ENCODE measurements around the gene VPS50.
"Not testable (repeated sequence)": the region's sequence is repeated elsewhere in the genome, so short reads cannot be mapped to it uniquely, and the experiment has no call there.

Gene VPS50

GRCh38 chr7:93314449-93314848, 82.3 kb downstream of the VPS50 start:
- H3K4me1 ChIP-seq (ENCODE audit: control insufficient read depth, insufficient read depth, low read length) = no peaks in the 10 kb centered on the region
- H3K27me3 ChIP-seq (ENCODE audit: control insufficient read depth, insufficient read depth, low read length) = no peaks in the 10 kb centered on the region
- peaks cover 2% of the 10 kb centered on the region for H3K36me3 ChIP-seq (ENCODE audit: control insufficient read depth, insufficient read depth, low read length)
- no peak overlapping the region for H3K4me3 ChIP-seq (ENCODE audit: low read length)
- H3K9ac ChIP-seq (ENCODE audit: low read length) = no peak overlapping the region
- no peak overlapping the region for H3K27ac ChIP-seq (ENCODE audit: low read depth, low read length)

GRCh38 chr7:93315896-93316295, 83.7 kb downstream of the VPS50 start:
- Histone ChIP-seq H3K9ac (ENCODE audit: low read length) (no peak overlapping the region), H3K36me3 (ENCODE audit: control insufficient read depth, insufficient read depth, low read length) (peaks cover 6% of the 10 kb centered on the region), H3K27me3 (ENCODE audit: control insufficient read depth, insufficient read depth, low read length) (no peaks in the 10 kb centered on the region), H3K4me3 (ENCODE audit: low read length) (no peak overlapping the region), H3K4me1 (ENCODE audit: control insufficient read depth, insufficient read depth, low read length) (no peaks in the 10 kb centered on the region), H3K27ac (ENCODE audit: low read depth, low read length) (no peak overlapping the region)

GRCh38 chr7:93316730-93317129, 84.6 kb downstream of the VPS50 start:
- Histone ChIP-seq H3K4me1 (ENCODE audit: control insufficient read depth, insufficient read depth, low read length) (no peaks in the 10 kb centered on the region), H3K27me3 (ENCODE audit: control insufficient read depth, insufficient read depth, low read length) (no peaks in the 10 kb centered on the region), H3K4me3 (ENCODE audit: low read length) (no peak overlapping the region), H3K36me3 (ENCODE audit: control insufficient read depth, insufficient read depth, low read length) (peaks cover 11% of the 10 kb centered on the region), H3K27ac (ENCODE audit: low read depth, low read length) (no peak overlapping the region), H3K9ac (ENCODE audit: low read length) (no peak overlapping the region)

GRCh38 chr7:93320887-93321286, 88.7 kb downstream of the VPS50 start:
- H3K36me3 ChIP-seq (ENCODE audit: control insufficient read depth, insufficient read depth, low read length) = peaks cover 8% of the 10 kb centered on the region
- no peak overlapping the region for H3K9ac ChIP-seq (ENCODE audit: low read length)

GRCh38 chr7:93326291-93326690, 94.1 kb downstream of the VPS50 start:
- H3K27me3 ChIP-seq (ENCODE audit: control insufficient read depth, insufficient read depth, low read length); H3K4me1 ChIP-seq (ENCODE audit: control insufficient read depth, insufficient read depth, low read length); H3K4me3 ChIP-seq (ENCODE audit: low read length); H3K9ac ChIP-seq (ENCODE audit: low read length); H3K36me3 ChIP-seq (ENCODE audit: control insufficient read depth, insufficient read depth, low read length); H3K27ac ChIP-seq (ENCODE audit: low read depth, low read length): not testable (repeated sequence)

More at GRCh38 chr7:93320887-93321286, 88.7 kb downstream of the VPS50 start:
- Histone ChIP-seq H3K27ac (ENCODE audit: low read depth, low read length) (no peak overlapping the region), H3K4me3 (ENCODE audit: low read length) (no peak overlapping the region), H3K27me3 (ENCODE audit: control insufficient read depth, insufficient read depth, low read length) (no peaks in the 10 kb centered on the region), H3K4me1 (ENCODE audit: control insufficient read depth, insufficient read depth, low read length) (no peaks in the 10 kb centered on the region)

- H3K4me3 ChIP-seq (ENCODE audit: low read length) = no peak overlapping the region
- H3K27me3 ChIP-seq (ENCODE audit: control insufficient read depth, insufficient read depth, low read length) = no peaks in the 10 kb centered on the region
- H3K9ac ChIP-seq (ENCODE audit: low read length) = no peak overlapping the region
- H3K36me3 ChIP-seq (ENCODE audit: control insufficient read depth, insufficient read depth, low read length) = no peaks in the 10 kb centered on the region
- no peak overlapping the region for H3K27ac ChIP-seq (ENCODE audit: low read depth, low read length)
- no peaks in the 10 kb centered on the region for H3K4me1 ChIP-seq (ENCODE audit: control insufficient read depth, insufficient read depth, low read length)
Measured at GRCh38 chr7:93327006-93327633, 95.0 kb downstream of the VPS50 start.

GRCh38 chr7:93331706-93332105, 99.5 kb downstream of the VPS50 start:
- no peak overlapping the region for H3K9ac ChIP-seq (ENCODE audit: low read length)
- H3K36me3 ChIP-seq (ENCODE audit: control insufficient read depth, insufficient read depth, low read length) = no peaks in the 10 kb centered on the region
- H3K4me3 ChIP-seq (ENCODE audit: low read length) = no peak overlapping the region
- no peak overlapping the region for H3K27ac ChIP-seq (ENCODE audit: low read depth, low read length)
- H3K4me1 ChIP-seq (ENCODE audit: control insufficient read depth, insufficient read depth, low read length) = no peaks in the 10 kb centered on the region
- no peaks in the 10 kb centered on the region for H3K27me3 ChIP-seq (ENCODE audit: control insufficient read depth, insufficient read depth, low read length)

GRCh38 chr7:93332172-93332571, 100.0 kb downstream of the VPS50 start:
- no peak overlapping the region for H3K27ac ChIP-seq (ENCODE audit: low read depth, low read length)
- no peaks in the 10 kb centered on the region for H3K27me3 ChIP-seq (ENCODE audit: control insufficient read depth, insufficient read depth, low read length)
- H3K4me3 ChIP-seq (ENCODE audit: low read length) = no peak overlapping the region
- no peaks in the 10 kb centered on the region for H3K36me3 ChIP-seq (ENCODE audit: control insufficient read depth, insufficient read depth, low read length)
- H3K9ac ChIP-seq (ENCODE audit: low read length) = no peak overlapping the region
- H3K4me1 ChIP-seq (ENCODE audit: control insufficient read depth, insufficient read depth, low read length) = no peaks in the 10 kb centered on the region

GRCh38 chr7:93337052-93337451, 104.9 kb downstream of the VPS50 start:
- H3K4me1 ChIP-seq (ENCODE audit: control insufficient read depth, insufficient read depth, low read length) = no peaks in the 10 kb centered on the region
- H3K36me3 ChIP-seq (ENCODE audit: control insufficient read depth, insufficient read depth, low read length) = peaks cover 3% of the 10 kb centered on the region
- H3K4me3 ChIP-seq (ENCODE audit: low read length) = no peak overlapping the region
- no peak overlapping the region for H3K27ac ChIP-seq (ENCODE audit: low read depth, low read length)
- no peak overlapping the region for H3K9ac ChIP-seq (ENCODE audit: low read length)
- H3K27me3 ChIP-seq (ENCODE audit: control insufficient read depth, insufficient read depth, low read length) = no peaks in the 10 kb centered on the region

- not testable (repeated sequence) for H3K9ac ChIP-seq (ENCODE audit: low read length); H3K36me3 ChIP-seq (ENCODE audit: control insufficient read depth, insufficient read depth, low read length); H3K27ac ChIP-seq (ENCODE audit: low read depth, low read length); H3K4me1 ChIP-seq (ENCODE audit: control insufficient read depth, insufficient read depth, low read length); H3K27me3 ChIP-seq (ENCODE audit: control insufficient read depth, insufficient read depth, low read length); H3K4me3 ChIP-seq (ENCODE audit: low read length)
Measured at GRCh38 chr7:93342178-93342577, 110.0 kb downstream of the VPS50 start.

GRCh38 chr7:93350338-93350737, 118.2 kb downstream of the VPS50 start:
- H3K27ac ChIP-seq (ENCODE audit: low read depth, low read length) = no peak overlapping the region
- no peaks in the 10 kb centered on the region for H3K36me3 ChIP-seq (ENCODE audit: control insufficient read depth, insufficient read depth, low read length)
- H3K27me3 ChIP-seq (ENCODE audit: control insufficient read depth, insufficient read depth, low read length) = no peaks in the 10 kb centered on the region
- no peak overlapping the region for H3K4me3 ChIP-seq (ENCODE audit: low read length)
- H3K9ac ChIP-seq (ENCODE audit: low read length) = no peak overlapping the region
- no peaks in the 10 kb centered on the region for H3K4me1 ChIP-seq (ENCODE audit: control insufficient read depth, insufficient read depth, low read length)

- H3K4me1 ChIP-seq (ENCODE audit: control insufficient read depth, insufficient read depth, low read length) = no peaks in the 10 kb centered on the region
- no peak overlapping the region for H3K27ac ChIP-seq (ENCODE audit: low read depth, low read length)
- no peak overlapping the region for H3K9ac ChIP-seq (ENCODE audit: low read length)
- H3K27me3 ChIP-seq (ENCODE audit: control insufficient read depth, insufficient read depth, low read length) = no peaks in the 10 kb centered on the region
- H3K4me3 ChIP-seq (ENCODE audit: low read length) = no peak overlapping the region
- H3K36me3 ChIP-seq (ENCODE audit: control insufficient read depth, insufficient read depth, low read length) = peaks cover 3% of the 10 kb centered on the region
Measured at GRCh38 chr7:93352881-93353280, 120.7 kb downstream of the VPS50 start.

- Histone ChIP-seq H3K27ac (ENCODE audit: low read depth, low read length) (no peak overlapping the region), H3K4me3 (ENCODE audit: low read length) (no peak overlapping the region), H3K9ac (ENCODE audit: low read length) (no peak overlapping the region), H3K36me3 (ENCODE audit: control insufficient read depth, insufficient read depth, low read length) (peaks cover 3% of the 10 kb centered on the region), H3K27me3 (ENCODE audit: control insufficient read depth, insufficient read depth, low read length) (no peaks in the 10 kb centered on the region), H3K4me1 (ENCODE audit: control insufficient read depth, insufficient read depth, low read length) (no peaks in the 10 kb centered on the region)
Measured at GRCh38 chr7:93354815-93355214, 122.6 kb downstream of the VPS50 start.

Data from rectal smooth muscle tissue (tissue), 1 donor.